GOT3 (cell line): Measurements from ENCODE around the gene EXOSC2.
A peak's percentile ranks its signal among the peaks of the same experiment; 100 is the strongest.

ENCODE experiments used
- DNase-seq: peaks from one replicate; lab custom pipeline; 2025; ENCODE audit warnings: mixed read lengths; lab: John Stamatoyannopoulos, UW

EXOSC2 gene, protein sequence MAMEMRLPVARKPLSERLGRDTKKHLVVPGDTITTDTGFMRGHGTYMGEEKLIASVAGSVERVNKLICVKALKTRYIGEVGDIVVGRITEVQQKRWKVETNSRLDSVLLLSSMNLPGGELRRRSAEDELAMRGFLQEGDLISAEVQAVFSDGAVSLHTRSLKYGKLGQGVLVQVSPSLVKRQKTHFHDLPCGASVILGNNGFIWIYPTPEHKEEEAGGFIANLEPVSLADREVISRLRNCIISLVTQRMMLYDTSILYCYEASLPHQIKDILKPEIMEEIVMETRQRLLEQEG

DNA sequence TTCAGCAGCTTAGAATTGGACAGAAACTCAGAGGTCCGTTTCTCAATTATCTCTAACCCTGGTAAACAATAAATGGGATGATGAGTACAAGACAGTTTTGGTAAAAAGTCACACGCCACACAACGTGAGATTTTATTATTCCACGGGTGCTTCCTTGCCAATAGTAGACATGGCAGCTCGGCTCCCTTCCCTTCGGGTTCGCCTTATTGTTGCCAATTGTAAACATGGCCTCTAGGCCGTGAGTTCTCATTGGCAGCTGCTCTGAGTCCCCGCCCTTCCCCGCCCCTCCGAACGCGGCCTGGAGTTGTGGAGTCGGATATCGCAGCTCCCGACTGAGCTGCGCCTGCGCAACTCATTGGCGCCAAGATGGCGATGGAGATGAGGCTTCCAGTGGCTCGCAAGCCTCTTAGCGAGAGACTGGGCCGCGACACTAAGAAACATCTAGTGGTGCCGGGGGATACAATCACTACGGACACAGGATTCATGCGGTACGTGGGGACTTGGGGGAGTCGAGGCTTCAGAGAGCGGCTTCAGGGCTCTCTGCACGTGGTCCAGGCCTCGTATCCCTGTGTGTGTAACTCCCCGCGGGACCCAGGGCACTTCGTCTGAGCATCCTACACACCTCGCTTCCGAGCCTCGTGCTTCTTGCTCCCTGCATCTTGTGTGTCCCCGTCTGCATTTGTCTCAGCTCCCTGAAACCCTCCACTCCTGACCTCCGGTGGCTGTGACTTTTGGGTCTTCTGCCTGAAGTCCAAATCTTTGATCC lies at the start of gene EXOSC2:
EXOSC2 (plus strand) TSS at position 355 of the 766 bp plus-strand sequence; CDS start at position 367, 12 bp downstream.
- DNase-seq: peak; percentile 77

DNA sequence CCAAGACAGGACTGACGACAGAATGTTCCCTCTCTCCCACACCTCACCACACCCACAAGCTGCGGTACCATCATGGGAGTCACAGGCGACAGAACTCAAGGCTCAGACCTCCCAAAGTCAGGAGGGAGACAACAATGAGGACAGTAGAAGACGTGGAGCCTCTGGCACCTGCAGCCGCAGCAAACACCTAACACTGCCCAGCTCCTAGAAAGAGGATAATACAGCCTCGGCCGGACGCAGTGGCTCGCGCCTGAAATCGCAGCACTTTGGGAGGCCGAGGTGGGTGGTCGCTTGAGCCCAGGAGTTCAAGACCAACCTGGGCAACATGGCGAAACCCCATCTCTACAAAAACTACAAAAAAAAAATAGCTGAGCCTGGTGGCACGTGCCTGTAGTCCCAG lies 42.4 kb upstream of the EXOSC2 start:
- DNase-seq: no peak

DNA sequence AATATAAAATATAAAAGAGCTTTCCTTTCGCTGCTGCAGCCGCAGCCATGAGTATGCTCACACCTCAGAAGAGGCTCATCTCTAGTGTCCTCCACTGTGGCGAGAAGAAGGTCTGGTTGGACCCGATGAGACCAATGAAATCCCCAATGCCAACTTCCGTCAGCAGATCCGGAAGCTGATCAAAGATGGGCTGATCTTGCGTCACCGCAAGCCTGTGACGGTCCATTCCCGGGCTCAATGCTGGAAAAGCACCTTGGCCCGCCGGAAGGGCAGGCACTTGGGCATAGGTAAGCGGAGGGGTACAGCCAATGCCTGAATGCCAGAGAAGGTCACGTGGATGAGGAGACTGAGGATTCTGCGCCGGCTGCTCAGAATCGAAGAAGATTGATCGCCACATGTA lies 41.8 kb upstream of the EXOSC2 start:
- DNase-seq: no peak

DNA sequence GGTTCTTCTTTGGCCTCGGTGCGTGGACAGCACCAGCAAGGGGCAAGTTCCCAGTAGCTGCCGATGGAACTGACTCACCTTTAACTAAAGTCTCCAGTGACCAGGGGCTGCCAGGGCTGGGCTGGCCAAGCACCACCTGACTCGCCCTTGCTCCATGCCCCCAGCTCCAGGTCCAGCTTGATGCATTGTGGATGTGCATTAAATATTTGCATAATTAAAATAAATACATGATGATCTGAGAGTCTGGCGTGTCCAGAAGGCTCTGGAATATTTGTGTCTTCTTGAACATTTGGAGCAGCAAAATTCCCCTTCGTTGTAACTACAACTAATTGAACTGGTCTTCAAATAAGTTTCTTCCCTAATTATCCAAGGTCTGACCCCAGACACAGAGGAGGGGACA lies 38.7 kb upstream of the EXOSC2 start:
- DNase-seq: no peak

DNA sequence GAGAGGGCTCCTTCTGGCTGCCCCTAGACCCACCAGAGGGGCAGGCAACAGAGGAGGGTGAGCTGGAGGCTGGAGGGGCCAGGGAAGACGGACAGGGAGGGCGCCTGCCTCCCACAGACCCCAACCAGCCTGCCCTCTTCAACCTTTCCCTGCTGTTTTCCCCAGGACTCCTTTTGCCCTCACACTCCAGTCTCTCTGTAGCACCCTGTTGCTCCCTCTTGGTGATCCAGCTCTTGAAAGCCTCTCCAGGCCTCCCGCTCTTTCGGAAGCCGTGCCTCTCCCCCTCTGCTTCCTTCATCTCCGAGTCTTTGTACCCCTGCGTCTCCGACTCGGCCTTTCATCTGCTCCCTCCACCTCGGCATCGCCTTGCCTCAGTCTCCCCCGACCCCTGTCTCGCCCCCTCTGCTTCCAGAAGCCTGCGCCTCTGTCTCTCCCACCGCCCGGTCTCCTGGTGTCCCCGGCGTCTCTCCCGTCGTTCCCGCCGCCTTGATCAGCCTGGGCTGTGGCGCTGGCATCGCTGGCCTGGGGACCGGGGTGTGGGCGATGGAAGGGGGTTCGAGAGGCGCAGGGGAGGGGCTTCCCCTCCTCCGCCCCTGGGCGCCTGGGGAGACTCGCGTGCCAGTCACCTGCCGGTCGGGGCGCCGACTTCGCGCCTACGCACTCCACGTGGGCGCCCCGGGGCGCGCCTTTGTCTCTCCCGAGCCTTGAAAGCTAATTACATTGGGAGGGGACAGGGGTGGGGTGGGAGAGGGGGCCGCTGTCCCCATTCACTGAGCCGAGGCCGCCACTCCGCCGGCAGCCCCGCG lies 34.5 kb upstream of the EXOSC2 start:
- no peak for DNase-seq

DNA sequence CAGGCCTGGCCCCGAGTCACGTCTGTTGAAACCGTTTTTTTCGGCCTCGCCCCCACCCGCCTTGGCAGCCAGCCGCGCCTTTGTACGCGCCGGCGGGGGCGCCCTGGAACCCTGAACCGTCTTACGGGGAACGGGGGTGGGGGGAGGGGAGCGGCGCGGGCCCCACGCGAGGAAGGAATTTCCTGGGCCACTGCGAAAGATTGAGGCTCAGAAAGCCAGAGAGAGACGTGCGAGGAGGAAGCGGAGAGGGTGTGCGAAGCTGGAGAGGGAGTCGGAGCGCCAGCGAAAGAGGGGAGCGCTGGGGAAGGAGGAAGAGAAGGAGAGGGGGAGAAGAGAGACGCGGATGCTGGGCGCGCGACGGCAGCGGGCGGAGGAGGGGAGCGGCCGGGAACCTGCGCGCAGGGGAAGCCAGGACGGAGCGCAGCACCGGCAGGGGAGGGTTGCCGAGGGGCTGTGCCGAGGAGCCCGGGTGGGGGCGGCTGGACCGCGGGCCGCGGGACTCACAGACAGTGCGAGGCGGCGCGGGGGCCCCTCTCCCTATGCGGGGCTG lies 33.8 kb upstream of the EXOSC2 start:
- no peak for DNase-seq

DNA sequence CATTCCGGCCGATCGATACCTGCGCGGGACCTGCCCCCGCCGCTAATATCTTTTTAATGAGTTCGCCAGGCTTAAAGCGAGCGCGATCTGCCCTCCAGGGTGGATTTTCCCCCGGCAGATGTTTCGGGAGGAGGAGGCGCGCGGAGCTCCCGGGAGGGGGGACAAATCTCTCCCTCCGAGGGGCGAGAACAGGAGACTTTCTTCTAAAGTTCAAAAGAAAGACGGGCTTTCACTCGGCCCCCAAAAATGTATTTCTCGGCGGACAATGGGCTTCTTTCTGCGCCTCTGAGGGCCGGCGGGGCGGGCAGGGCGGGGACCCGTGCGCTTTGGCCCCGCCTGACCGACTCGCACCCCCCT lies 33.3 kb upstream of the EXOSC2 start:
- DNase-seq: no peak

DNA sequence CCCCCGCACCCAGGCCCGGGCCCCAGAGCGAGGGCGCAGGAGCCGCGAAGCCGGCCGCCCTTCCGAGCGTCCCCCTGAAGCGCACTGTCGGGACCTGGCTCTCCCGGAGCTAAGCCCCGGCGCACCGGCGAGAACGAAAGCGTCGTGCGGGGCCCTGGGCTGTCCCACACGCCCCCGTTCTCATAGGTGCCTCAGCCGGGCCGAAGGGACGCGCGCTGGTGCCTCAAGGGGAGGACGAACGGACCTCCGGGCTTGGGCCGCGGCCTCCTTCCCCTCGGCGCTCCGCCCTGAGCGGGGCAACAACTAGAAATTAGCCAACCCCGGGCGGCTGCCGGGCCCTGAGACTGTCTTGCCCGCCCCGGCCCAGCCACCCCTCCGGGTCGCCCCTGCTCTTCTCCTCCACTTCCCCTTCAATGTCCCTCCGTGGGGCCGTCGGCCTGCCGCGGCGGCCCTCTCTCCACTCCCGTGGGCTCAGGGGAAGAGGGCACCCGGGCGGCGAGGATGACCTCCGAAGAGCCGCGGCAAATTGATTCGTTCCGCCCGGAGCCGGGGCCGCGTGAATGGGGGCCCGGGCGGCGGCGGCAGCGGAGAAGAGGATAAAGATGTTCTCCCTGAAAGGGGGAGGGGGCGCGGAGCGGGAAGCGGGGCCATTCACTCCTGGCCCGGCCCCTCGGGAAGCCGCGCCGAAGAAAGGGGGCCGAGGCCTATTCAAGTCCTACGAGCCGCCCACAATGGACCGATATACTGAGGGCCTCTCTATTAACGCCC lies 32.7 kb upstream of the EXOSC2 start:
- no peak for DNase-seq

DNA sequence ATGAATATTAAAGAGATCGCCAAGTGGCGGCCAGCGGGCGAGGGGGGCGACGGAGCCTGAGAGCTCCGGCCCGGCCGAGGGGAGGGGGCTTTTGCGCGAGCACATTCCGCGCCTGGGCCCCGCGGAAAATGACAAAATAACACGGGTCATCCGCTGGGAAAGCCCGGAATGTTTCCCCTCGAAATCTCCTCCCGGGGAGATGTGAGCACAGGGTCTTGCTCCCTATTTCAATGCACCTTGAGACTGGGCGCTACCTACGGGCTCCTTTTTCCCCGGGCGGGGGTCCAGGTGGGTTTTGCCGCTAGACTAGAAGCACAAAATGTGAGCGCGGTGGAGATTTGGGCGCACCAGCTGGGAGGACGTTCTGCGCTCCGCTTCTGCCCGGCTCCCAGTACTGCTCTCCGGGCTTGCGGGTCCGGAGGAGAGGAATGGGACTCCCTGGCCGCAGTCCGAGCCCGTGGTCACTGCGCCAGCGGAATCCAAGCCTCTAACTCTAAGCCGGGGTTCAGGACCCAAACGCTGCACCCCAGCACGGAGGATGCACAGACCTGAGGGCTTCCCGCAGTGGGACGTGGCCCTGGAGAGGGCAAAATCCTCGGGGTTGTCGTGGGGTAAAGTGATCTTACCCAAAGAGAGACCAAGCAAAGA lies 32.0 kb upstream of the EXOSC2 start:
- DNase-seq: no peak

DNA sequence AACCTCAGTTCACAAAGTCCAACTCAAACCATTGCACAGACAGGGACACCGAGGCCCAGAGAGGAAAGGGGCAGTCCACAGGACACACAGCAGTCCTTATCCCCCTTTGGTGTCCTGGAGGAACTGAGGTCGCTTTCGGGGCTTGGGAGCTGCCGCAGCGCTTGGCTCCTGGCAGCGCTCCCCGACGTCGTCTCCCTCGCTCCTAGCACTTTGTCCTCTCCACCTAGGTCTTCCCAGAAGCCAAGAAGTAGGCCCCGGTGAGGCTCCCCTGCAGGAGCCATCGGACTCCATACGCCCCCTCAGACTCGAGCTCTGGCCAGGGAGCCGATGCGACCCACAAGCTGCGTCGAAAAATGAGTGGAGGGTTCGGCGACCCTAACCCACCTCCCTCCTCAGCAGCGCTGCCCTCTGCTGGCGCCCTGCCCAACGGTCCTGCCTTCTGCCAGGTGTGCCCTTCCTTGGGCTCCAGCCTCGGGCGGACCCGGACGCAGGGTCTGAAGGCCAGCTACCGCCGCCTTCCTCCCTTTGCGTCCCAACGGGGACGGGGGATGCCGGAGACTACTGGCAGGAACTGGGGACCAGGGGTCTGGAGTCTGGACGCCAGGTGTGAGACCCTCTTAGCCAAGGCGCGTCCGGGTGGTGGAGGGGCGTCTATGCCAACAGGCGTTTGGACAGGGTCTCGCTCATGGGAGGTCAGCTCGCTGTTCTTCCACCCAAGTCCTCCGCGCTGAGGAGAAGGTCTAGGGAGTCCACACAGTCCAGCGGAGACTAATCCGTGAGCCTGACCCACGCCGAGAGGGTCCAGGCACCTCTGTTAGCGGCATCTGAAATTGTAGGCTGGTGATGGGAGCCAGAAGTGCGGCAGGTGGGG lies 31.2 kb upstream of the EXOSC2 start:
- DNase-seq: no peak

DNA sequence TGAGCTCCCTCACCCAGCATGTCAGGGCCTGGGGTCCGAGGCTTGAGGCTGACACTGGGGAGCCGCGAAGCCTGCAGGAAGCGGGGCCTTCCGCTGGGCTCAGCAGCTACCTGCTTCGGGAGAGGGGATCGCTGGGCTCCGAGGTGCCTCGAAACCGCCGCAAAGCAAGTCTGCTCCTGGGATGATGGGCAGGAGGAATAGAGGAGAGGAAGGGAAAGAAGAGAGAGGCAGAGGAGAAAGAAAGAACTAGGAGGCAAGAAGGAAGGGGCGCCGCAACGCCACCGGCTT lies 30.7 kb upstream of the EXOSC2 start:
- no peak for DNase-seq

DNA sequence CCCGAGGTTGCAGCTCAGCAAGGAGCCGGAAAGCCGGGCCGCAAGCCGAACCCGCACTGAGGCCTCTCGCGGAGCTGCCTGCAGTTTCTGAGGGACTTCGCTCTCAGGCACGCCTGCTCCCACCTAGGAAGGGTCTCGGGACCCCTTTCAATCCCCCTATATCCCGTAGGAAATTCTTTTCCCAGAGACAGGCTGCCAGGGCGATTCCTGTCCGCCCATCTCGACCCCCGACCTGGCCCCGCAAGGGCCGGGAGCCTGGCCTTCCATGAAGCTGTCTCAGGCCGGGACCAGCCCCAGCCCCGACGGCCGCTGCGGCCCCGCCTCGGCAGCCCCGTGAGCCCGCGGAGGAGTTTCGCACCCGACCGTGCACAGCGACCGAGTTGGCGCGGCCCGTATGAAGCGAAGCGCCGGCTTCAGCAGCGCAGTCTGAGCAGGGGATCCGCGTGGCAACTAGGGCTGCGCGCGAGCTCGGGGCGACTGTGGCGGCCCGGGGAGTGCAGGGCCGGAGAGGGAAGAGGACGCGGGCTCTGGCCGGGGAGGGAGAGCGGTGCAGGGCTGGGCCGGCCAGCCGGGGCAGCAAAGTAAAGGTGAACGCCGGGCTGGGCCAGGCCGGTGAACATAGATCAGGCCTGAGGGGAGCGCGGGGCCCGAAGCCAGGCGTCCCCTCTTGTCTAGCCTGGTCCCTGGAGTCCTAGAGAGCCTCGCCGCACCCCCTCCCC lies 30.2 kb upstream of the EXOSC2 start:
- DNase-seq: no peak

DNA sequence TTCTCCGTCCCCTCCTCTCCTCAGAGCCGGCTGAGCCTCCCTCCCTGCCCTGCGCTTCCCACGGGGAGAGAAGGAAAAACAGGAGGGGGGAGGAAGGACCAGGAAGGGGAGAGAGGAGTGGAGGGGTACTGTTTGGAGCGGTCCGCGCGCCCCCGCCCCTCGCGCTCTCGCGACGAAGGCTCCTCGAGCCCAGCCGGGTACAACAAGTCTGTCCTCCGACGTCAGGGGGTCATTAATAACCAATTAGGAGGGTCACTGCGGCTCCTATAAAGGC lies 29.7 kb upstream of the EXOSC2 start:
- no peak for DNase-seq

DNA sequence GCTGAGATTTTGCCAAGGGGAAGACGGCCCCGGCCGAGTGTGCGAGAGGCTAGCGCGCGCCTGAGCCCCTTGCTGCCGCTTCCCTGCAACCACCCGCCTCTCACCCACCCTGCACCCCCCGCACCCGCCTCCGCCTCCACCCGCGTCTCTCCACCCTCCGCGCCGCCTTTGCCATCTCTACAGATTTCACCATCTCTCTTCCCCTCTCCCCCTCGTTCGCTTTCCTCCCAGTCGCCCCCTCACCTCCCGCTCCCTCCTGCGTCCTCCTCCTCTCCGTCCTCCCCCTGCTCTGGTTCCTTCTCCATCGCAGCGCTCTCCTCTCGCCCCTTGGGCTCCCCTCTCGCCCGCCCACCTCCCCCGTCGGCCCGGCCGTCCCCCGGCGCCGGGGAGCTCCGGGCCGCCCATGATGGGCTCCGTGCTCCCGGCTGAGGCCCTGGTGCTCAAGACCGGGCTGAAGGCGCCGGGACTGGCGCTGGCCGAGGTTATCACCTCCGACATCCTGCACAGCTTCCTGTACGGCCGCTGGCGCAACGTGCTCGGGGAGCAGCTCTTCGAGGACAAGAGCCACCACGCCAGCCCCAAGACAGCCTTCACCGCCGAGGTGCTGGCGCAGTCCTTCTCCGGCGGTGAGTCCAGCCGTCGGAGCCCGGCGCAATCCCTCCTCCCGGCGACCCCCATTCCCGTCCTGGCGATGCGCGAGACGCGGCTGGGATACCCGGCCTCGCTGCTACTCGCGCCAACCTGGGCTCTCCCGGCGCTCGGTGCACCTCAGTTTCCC lies 29.1 kb upstream of the EXOSC2 start, which contains the start of gene PRDM12:
PRDM12 (plus strand) TSS at position 344 of the 778 bp plus-strand sequence; CDS start at position 404, 60 bp downstream.
- DNase-seq: no peak

DNA sequence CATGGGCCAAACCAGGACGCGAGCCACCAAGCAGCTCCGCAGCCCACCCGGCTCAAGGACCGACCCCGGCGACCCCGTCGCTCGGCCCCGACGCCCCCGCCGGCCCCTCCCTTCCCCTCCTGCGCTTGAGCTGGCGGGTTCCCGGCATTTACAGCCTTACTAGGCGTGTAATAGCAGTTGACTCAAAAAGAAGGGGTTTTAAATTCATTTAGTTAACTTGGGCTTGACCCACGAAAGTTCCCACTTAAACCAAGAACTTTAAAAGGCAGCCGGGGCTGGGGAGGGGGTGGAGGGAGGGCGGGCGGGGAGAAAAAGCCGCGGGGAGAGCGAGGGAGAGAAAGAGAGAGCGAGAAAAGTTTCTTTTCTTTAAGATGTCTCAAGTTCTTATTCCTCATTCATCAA lies 28.6 kb upstream of the EXOSC2 start:
- no peak for DNase-seq

DNA sequence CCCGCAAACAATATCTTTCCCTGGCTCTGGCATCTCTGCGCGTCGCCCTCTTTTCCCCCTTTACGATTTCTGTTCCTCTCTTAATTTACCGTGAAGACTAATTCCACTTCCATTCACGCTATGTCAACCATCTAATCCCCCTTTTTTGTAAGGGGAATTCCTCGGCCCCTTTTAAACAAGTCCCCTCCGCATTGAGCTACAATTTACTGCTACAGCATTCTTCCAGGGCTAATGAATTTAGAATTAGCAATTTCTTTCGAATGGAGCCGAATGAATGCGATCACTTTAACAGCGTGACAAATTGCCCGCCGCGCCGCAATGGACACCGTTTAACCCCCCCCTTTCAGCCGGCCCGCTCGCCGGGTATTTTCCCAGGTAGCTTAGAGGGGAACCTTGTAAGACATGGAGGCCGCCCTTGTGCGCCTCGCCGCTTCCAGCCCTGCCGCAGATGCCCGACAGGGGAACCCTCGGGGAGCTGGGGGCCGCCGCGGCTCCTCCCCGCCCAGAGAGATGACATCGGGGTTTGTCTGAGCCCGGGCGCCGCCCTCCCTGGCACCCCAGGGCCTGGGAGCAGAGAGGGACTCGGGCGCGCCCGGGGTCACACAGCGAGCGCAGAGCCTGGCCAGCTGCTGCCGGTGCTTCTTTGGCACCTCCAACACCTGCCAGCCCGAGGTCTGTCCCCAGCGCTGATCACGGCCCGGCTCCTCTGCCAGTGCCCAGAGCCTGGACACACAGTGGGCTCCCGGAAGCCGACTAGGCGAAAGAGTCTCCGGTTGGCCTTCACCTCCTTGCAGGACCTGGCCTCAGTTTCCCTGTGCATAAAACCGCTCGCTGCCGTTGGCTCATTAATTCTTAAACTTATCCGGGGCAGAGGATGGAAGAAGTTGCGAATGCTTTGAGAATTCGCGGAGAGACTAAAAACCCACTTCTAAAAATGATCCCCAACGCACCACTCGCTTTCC lies 27.9 kb upstream of the EXOSC2 start:
- DNase-seq: no peak

DNA sequence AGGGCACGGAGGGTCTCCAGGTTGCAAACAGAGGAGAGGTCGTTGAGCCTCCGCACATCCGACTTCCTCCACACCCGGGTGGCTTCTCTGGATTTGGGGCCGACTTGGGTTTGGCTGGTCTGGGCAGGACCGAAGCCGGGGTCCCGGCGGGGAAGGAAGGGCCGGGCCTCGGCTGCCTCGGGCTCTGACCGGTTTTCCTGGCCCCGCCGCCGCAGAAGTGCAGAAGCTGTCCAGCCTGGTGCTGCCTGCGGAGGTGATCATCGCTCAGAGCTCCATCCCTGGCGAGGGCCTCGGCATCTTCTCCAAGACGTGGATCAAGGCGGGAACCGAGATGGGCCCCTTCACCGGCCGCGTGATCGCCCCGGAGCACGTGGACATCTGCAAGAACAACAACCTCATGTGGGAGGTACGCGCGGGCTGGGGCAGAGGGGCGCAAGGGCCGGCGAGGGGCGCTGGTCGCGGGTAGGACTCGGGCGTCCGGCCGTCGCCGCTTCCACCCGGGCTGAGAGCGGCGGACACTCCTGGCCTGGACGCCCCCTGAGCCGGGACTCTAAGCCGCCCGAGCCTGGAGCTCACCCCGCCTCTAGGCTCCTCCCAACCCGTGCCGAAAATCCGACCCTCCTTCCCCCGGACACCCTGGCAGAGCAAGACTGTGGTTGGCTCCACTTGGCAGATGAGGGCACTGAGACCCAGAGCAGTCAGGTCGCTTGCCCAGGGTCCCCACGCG lies 27.0 kb upstream of the EXOSC2 start:
- no peak for DNase-seq
